ENCODE data around the gene WDR93.
A peak's percentile ranks its signal among the peaks of the same experiment; 100 is the strongest.

The WDR93 gene

GRCh38 chr15:89750560-89751542, 60.2 kb downstream of the WDR93 start, which contains the start of gene MESP1:
Gene MESP1, minus strand, starts transcription at chr15:89751249. Its CDS starts 18 bp downstream, at chr15:89751231.
- peak; percentile 72 for DNase-seq

GRCh38 chr15:89751748-89752147, 61.1 kb downstream of the WDR93 start:
- DNase-seq, result no peak

GRCh38 chr15:89753855-89754254, 63.2 kb downstream of the WDR93 start:
- no peak for DNase-seq

- DNase-seq, result no peak
Observed at GRCh38 chr15:89754361-89755154, 63.9 kb downstream of the WDR93 start.

- DNase-seq, result no peak
Observed at GRCh38 chr15:89755701-89756100, 65.1 kb downstream of the WDR93 start.

GRCh38 chr15:89756897-89757296, 66.3 kb downstream of the WDR93 start:
- no peak for DNase-seq

GRCh38 chr15:89758283-89758682, 67.7 kb downstream of the WDR93 start:
- DNase-seq, result no peak

- no peak for DNase-seq
Observed at GRCh38 chr15:89758981-89759380, 68.4 kb downstream of the WDR93 start.

GRCh38 chr15:89759835-89760234, 69.2 kb downstream of the WDR93 start:
- no peak for DNase-seq

- DNase-seq, result no peak
Observed at GRCh38 chr15:89760303-89761008, 69.8 kb downstream of the WDR93 start.

GRCh38 chr15:89761009-89761831, 70.6 kb downstream of the WDR93 start:
- no peak for DNase-seq

- no peak for DNase-seq
Observed at GRCh38 chr15:89761929-89762328, 71.3 kb downstream of the WDR93 start.

GRCh38 chr15:89765694-89766093, 75.1 kb downstream of the WDR93 start:
- no peak for DNase-seq

- DNase-seq, result no peak
Observed at GRCh38 chr15:89766357-89767311, 76.0 kb downstream of the WDR93 start.

- no peak for DNase-seq
Observed at GRCh38 chr15:89767411-89767915, 76.9 kb downstream of the WDR93 start.

- DNase-seq, result no peak
Observed at GRCh38 chr15:89768071-89768500, 77.5 kb downstream of the WDR93 start.

- no peak for DNase-seq
Observed at GRCh38 chr15:89769366-89769765, 78.8 kb downstream of the WDR93 start.

- no peak for DNase-seq
Observed at GRCh38 chr15:89770041-89770440, 79.4 kb downstream of the WDR93 start.

- no peak for DNase-seq
Observed at GRCh38 chr15:89772932-89773583, 82.4 kb downstream of the WDR93 start.

- DNase-seq, result no peak
Observed at GRCh38 chr15:89774492-89774891, 83.9 kb downstream of the WDR93 start.
